Naive thymus-derived CD4-positive, alpha-beta T cell (primary cell): ENCODE data around the gene RASSF8. TPM values are rescaled to one million over a fixed set of nuclear protein-coding genes. Genes with fewer than 3 reads are reported as not detected.

Source experiments
- ATAC-seq: fragments of 150-1000 bp; cut with Tn5 transposase; 2 replicates; pipeline ENCODE4 v1.10.0; 2021; ENCODE audit warnings: mild to moderate bottlenecking, moderate library complexity
- CTCF ChIA-PET: fragments of 350-600 bp; sonication (Branson Sonifier 250); formaldehyde crosslinking; loops from one replicate; lab custom pipeline; 2021; ENCODE audit warnings: antibody characterized with exemption; lab: Charles Lee
- POLR2A ChIA-PET: fragments of 350-600 bp; sonication (Branson Sonifier 250); formaldehyde crosslinking; loops from one replicate; lab custom pipeline; 2021; ENCODE audit warnings: antibody characterized with exemption, inconsistent platforms; lab: Charles Lee
- DNase-seq, 9 donors: peaks; one replicate each; pipeline versions ENCODE4 v3.0.0 to v3.0.0-alpha.2; 2020 to 2022; ENCODE audit warnings: mixed read lengths in 1 of 9
- H3K27ac ChIP-seq: one replicate; pipeline ENCODE4 v1.7.0; 2013; ENCODE audit warnings: mild to moderate bottlenecking, low read depth, low read length, moderate library complexity
- H3K27me3 ChIP-seq, 2 donors: one replicate each; pipeline ENCODE4 v1.7.0; 2013; ENCODE audit warnings: low read length in 2 of 2, mild to moderate bottlenecking in 2 of 2, moderate library complexity in 2 of 2; ENCODE audit not compliant: control insufficient read depth in 2 of 2, insufficient read depth in 2 of 2
- H3K36me3 ChIP-seq, 3 experiments: 1 replicate in 2 of 3; 2 replicates in 1 of 3; pipeline ENCODE4 v1.7.0; 2013; ENCODE audit warnings: low read length in 3 of 3, mild to moderate bottlenecking in 3 of 3, moderate library complexity in 1 of 3; ENCODE audit not compliant: insufficient read depth in 3 of 3, control insufficient read depth in 2 of 3
- H3K4me1 ChIP-seq, 2 donors: one replicate each; pipeline ENCODE4 v1.7.0; 2013; ENCODE audit warnings: low read length in 2 of 2, mild to moderate bottlenecking in 2 of 2, moderate library complexity in 1 of 2; ENCODE audit not compliant: control insufficient read depth in 2 of 2, insufficient read depth in 2 of 2
- H3K4me3 ChIP-seq: 2 replicates; pipeline ENCODE4 v1.7.0; 2013; ENCODE audit warnings: mild to moderate bottlenecking, low read length
- H3K9me3 ChIP-seq, 3 experiments: 1 replicate in 2 of 3; 2 replicates in 1 of 3; pipeline ENCODE4 v1.7.0; 2013; ENCODE audit warnings: low read length in 3 of 3; ENCODE audit not compliant: control insufficient read depth in 2 of 3
- H3K27ac Mint-ChIP-seq, 9 donors: one replicate each; pipeline ENCODE4 v1.8.0; 2020 to 2022; ENCODE audit warnings: mixed read lengths in 9 of 9, mild to moderate bottlenecking in 8 of 9, moderate library complexity in 5 of 9, inconsistent platforms in 2 of 9
- H3K27me3 Mint-ChIP-seq, 5 donors: one replicate each; pipeline ENCODE4 v1.8.0; 2021 to 2022; ENCODE audit warnings: mixed read lengths in 5 of 5, mild to moderate bottlenecking in 1 of 5
- H3K36me3 Mint-ChIP-seq, 5 donors: one replicate each; pipeline ENCODE4 v1.8.0; 2020 to 2022; ENCODE audit warnings: mixed read lengths in 5 of 5, mild to moderate bottlenecking in 3 of 5, inconsistent platforms in 1 of 5
- H3K4me1 Mint-ChIP-seq, 7 donors: one replicate each; pipeline ENCODE4 v1.8.0; 2020 to 2022; ENCODE audit warnings: mixed read lengths in 7 of 7, mild to moderate bottlenecking in 3 of 7, inconsistent platforms in 1 of 7
- H3K4me3 Mint-ChIP-seq, 10 donors: one replicate each; pipeline ENCODE4 v1.8.0; 2020 to 2022; ENCODE audit warnings: mild to moderate bottlenecking in 10 of 10, mixed read lengths in 10 of 10, moderate library complexity in 6 of 10, inconsistent platforms in 2 of 10
- H3K9me3 Mint-ChIP-seq, 11 donors: one replicate each; pipeline ENCODE4 v1.8.0; 2020 to 2022; ENCODE audit warnings: mixed read lengths in 11 of 11, mild to moderate bottlenecking in 4 of 11, inconsistent platforms in 1 of 11, moderate library complexity in 1 of 11
- intact Hi-C, 2 donors: fragments of 100-400 bp; cut with micrococcal nuclease; formaldehyde crosslinking; loops; one replicate each; pipeline ENCODE4 v1.15.1; 2023
- polyA plus RNA-seq, 2 donors: library from polyadenylated mRNA; unstranded; fragments of 300-500 nt; fragmentation: Illumina TruSeq; gene quantifications; one replicate each; pipeline ENCODE4 v1.2.3, GENCODE V29; 2021
- total RNA-seq, 6 experiments: library from RNA in 5 of 6; stranded (reverse) in 5 of 6; gene quantifications; 1 replicate in 5 of 6; 2 replicates in 1 of 6; pipeline ENCODE4 v1.2.3 and lab custom pipeline; 2021 to 2026

The RASSF8 gene
- total and polyA plus RNA-seq, 7 experiments from 2014 or later = 0.03 to 0.64 (median 0.18) TPM; not detected in 3

DNA sequence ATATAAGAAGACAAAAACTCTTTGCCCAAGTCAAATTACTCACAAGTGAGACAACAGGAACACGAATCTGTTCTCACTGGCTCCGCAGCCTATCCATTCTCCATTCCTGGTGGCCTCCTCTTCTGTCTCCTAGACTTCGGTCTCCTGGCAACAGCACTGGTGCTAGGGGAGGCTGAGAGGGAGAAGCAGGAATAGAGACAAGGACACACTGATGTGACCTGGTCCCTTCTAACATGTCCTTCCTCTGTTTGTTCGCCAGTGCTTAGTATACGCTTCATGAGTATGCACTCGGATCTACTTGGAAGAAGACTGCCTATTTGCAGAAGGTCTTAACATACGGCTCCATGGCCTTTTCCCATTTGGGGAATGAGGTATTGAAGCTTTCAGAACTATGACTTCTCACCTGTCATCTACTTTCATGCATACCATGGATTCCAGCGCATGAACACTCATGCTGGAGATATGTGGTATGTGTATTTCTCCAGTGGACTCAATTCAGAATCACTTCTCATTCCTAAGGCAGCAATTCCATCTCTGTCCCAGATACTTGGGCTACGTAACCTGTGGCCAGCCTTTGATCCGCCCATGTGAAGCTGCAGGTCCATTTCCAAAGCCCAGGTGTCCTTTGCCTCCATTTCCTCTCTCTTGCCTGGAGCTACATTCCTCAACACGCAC, 132.5 kb downstream of the RASSF8 start:
- H3K36me3 Mint-ChIP-seq = no peaks in the 10 kb centered on the region
- ChIA-PET POLR2A (no interaction called here), CTCF (no interaction called here)
- H3K4me3 Mint-ChIP-seq = no peak overlapping the region
- no peak for ATAC-seq
- H3K4me1 Mint-ChIP-seq = peaks cover 0 to 3% (median 0%) of the 10 kb centered on the region in 7 donors
- peaks cover 0 to 8% (median 4%) of the 10 kb centered on the region in 5 donors for H3K27me3 Mint-ChIP-seq
- H3K9me3 Mint-ChIP-seq = no peaks in the 10 kb centered on the region
- H3K9me3 ChIP-seq = no peaks in the 10 kb centered on the region
- no peaks in the 10 kb centered on the region for H3K27me3 ChIP-seq
- no peak overlapping the region for H3K27ac Mint-ChIP-seq
- intact Hi-C loops = loop anchor here in 1 of 2 donors (10.0 kb wide), 1 partner anchor 324 kb away; no protein-coding TSS in a partner anchor
- no peak for DNase-seq
- H3K36me3 ChIP-seq = no peaks in the 10 kb centered on the region
- no peak overlapping the region for H3K4me3 ChIP-seq
- H3K27ac ChIP-seq = no peak overlapping the region
- no peaks in the 10 kb centered on the region for H3K4me1 ChIP-seq

- H3K4me3 Mint-ChIP-seq = no peak overlapping the region
- H3K27ac Mint-ChIP-seq = peak overlapping the region in 1 of 9 donors; percentile 25
- Histone ChIP-seq H3K36me3 (no peaks in the 10 kb centered on the region), H3K9me3 (no peaks in the 10 kb centered on the region), H3K27ac (no peak overlapping the region), H3K27me3 (no peaks in the 10 kb centered on the region), H3K4me1 (no peaks in the 10 kb centered on the region), H3K4me3 (no peak overlapping the region)
- ChIA-PET POLR2A (no interaction called here), CTCF (no interaction called here)
- DNase-seq = no peak
- no peak for ATAC-seq
- no peaks in the 10 kb centered on the region for H3K9me3 Mint-ChIP-seq
- intact Hi-C loops = loop anchor here in 1 of 2 donors (10.0 kb wide), 1 partner anchor 323 kb away; no protein-coding TSS in a partner anchor
- peaks cover 0 to 8% (median 4%) of the 10 kb centered on the region in 5 donors for H3K27me3 Mint-ChIP-seq
- H3K4me1 Mint-ChIP-seq = peaks cover 0 to 3% (median 0%) of the 10 kb centered on the region in 7 donors
- H3K36me3 Mint-ChIP-seq = no peaks in the 10 kb centered on the region
These were observed 133.3 kb downstream of the RASSF8 start for GRCh38 chr12:26091822-26092221.

DNA sequence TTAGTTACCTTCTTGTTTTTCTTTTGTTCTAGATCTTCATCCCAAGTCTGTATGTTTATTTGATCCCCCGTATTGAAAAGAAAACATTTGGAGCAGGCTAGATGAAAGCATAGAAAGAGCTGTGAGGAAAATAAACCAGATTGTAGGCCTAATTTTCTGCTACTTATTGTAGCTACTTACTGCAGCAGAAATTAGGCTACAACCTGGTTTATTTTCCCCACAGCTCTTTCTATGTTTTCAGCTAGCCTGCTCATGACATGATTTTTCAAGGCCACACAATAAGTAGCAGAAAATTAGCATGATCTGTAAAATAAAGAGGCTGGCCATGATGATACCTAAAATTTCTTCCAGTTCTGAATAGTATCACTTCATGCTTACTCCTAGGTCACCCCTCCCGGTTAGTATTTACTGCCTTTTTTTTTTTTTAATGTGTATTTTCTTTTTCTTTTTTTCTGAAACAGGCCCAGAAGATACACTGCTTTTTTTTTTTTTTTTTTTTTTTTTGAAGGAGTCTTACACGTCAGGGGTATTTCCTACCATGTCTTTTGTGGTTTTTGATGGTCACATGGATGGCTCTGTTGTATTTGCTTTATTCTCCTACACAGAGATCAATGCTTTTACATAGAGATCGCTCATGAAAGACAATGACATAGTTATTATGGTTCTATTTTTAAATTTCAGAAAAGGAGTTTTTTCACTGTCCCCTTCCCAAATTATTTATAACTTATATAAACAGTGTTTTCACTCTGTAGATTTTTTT, 134.0 kb downstream of the RASSF8 start:
- H3K9me3 Mint-ChIP-seq = no peaks in the 10 kb centered on the region
- Histone ChIP-seq H3K27ac (no peak overlapping the region), H3K4me3 (no peak overlapping the region), H3K9me3 (no peaks in the 10 kb centered on the region), H3K36me3 (no peaks in the 10 kb centered on the region), H3K4me1 (no peaks in the 10 kb centered on the region), H3K27me3 (no peaks in the 10 kb centered on the region)
- H3K27ac Mint-ChIP-seq = peak overlapping the region in 2 of 9 donors; percentile 31 to 56
- H3K36me3 Mint-ChIP-seq = no peaks in the 10 kb centered on the region
- DNase-seq (peak in 3 of 9 donors; percentile 29 to 34 (median 34)), ATAC-seq (peak; percentile 40)
- POLR2A ChIA-PET = no interaction called here
- intact Hi-C loops = loop anchor here in 1 of 2 donors (10.0 kb wide), 1 partner anchor 322 kb away; no protein-coding TSS in a partner anchor
- CTCF ChIA-PET = interaction anchor here (0.6 kb wide), 1 partner anchor 638 kb away, joined by 3 read pairs; no protein-coding TSS in a partner anchor
- H3K27me3 Mint-ChIP-seq = peaks cover 0 to 13% (median 4%) of the 10 kb centered on the region in 5 donors
- H3K4me1 Mint-ChIP-seq = peaks cover 0 to 3% (median 0%) of the 10 kb centered on the region in 7 donors
- no peak overlapping the region for H3K4me3 Mint-ChIP-seq

GRCh38 chr12:26095186-26095585, 136.7 kb downstream of the RASSF8 start:
- Mint-ChIP-seq H3K36me3 (no peaks in the 10 kb centered on the region), H3K4me1 (no peaks in the 10 kb centered on the region), H3K4me3 (no peak overlapping the region), H3K9me3 (no peaks in the 10 kb centered on the region), H3K27me3 (peaks cover 0 to 26% (median 12%) of the 10 kb centered on the region in 5 donors), H3K27ac (no peak overlapping the region)
- H3K9me3 ChIP-seq = no peaks in the 10 kb centered on the region
- H3K4me1 ChIP-seq = no peaks in the 10 kb centered on the region
- CTCF ChIA-PET = interaction anchor here (0.7 kb wide), 1 partner anchor 39 kb away, joined by 3 read pairs; no protein-coding TSS in a partner anchor
- DNase-seq (no peak), ATAC-seq (no peak)
- no peaks in the 10 kb centered on the region for H3K36me3 ChIP-seq
- no peaks in the 10 kb centered on the region for H3K27me3 ChIP-seq
- no peak overlapping the region for H3K4me3 ChIP-seq
- no peak overlapping the region for H3K27ac ChIP-seq
- intact Hi-C loops = loop anchor here (5.0 to 10.0 kb wide), 3 partner anchors 320 to 1607 kb away; no protein-coding TSS in a partner anchor
- POLR2A ChIA-PET = no interaction called here

DNA sequence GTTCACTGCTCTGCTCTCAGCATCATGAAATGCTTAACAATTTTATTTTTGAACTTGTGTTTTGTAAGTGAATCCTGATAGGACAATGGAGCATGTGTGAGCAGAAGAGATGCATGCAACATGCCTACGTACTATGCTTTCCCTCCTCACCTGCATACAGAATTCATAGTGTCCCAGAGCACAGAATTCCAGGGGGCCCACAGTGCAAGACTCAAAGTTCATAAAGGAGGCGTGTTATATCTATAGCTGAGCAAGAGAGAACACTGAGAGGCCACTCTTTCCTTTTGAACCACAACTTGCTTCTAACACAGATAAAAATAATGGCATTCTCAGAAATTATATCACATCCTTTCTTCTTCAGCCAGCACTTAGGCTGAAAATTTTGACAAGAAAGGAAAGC, 137.6 kb downstream of the RASSF8 start:
- peaks cover under 1 to 29% (median 14%) of the 10 kb centered on the region in 5 donors for H3K27me3 Mint-ChIP-seq
- DNase-seq (no peak), ATAC-seq (no peak)
- Histone ChIP-seq H3K9me3 (no peaks in the 10 kb centered on the region), H3K4me1 (no peaks in the 10 kb centered on the region), H3K27me3 (no peaks in the 10 kb centered on the region), H3K4me3 (no peak overlapping the region), H3K27ac (no peak overlapping the region), H3K36me3 (no peaks in the 10 kb centered on the region)
- H3K27ac Mint-ChIP-seq = peak overlapping the region in 1 of 9 donors; percentile 5
- ChIA-PET CTCF (interaction anchor here (2.0 kb wide), 1 partner anchor 23 kb away, joined by 8 read pairs; no protein-coding TSS in a partner anchor), POLR2A (no interaction called here)
- H3K9me3 Mint-ChIP-seq = no peaks in the 10 kb centered on the region
- no peak overlapping the region for H3K4me3 Mint-ChIP-seq
- no peaks in the 10 kb centered on the region for H3K36me3 Mint-ChIP-seq
- H3K4me1 Mint-ChIP-seq = no peaks in the 10 kb centered on the region
- intact Hi-C loops = loop anchor here (2.0 to 10.0 kb wide), 7 partner anchors 319 to 1606 kb away; no protein-coding TSS in a partner anchor

GRCh38 chr12:26097046-26097878, 138.8 kb downstream of the RASSF8 start:
- no peak overlapping the region for H3K4me3 Mint-ChIP-seq
- ATAC-seq = peak; percentile 94
- DNase-seq = peak; percentile 19 to 64 (median 53)
- POLR2A ChIA-PET = no interaction called here
- H3K27me3 Mint-ChIP-seq = peaks cover 4 to 37% (median 14%) of the 10 kb centered on the region in 5 donors
- H3K4me1 Mint-ChIP-seq = no peaks in the 10 kb centered on the region
- Histone ChIP-seq H3K27me3 (no peaks in the 10 kb centered on the region), H3K4me3 (no peak overlapping the region), H3K4me1 (no peaks in the 10 kb centered on the region), H3K9me3 (no peaks in the 10 kb centered on the region), H3K27ac (no peak overlapping the region), H3K36me3 (no peaks in the 10 kb centered on the region)
- H3K9me3 Mint-ChIP-seq = no peaks in the 10 kb centered on the region
- intact Hi-C loops = loop anchor here (1.0 to 10.0 kb wide), 13 partner anchors 26 to 1605 kb away; no protein-coding TSS in a partner anchor
- H3K36me3 Mint-ChIP-seq = no peaks in the 10 kb centered on the region
- CTCF ChIA-PET = interaction anchor here (1.0 to 2.0 kb wide), 5 partner anchors 21 to 788 kb away, joined by 3 to 8 read pairs (median 3); no protein-coding TSS in a partner anchor
- no peak overlapping the region for H3K27ac Mint-ChIP-seq
